Activated CD4-positive, alpha-beta T cell treated with anti-CD3 and anti-CD28 coated beads for 24 hours (primary cell): ENCODE results near the gene STAC.
"Not testable (repeated sequence)": the region's sequence is repeated elsewhere in the genome, so short reads cannot be mapped to it uniquely, and the experiment has no call there.

Experiments
- DNase-seq, 2 donors: peaks; one replicate each; pipeline ENCODE4 v3.0.0-alpha.2; 2020; ENCODE audit warnings: low read depth in 2 of 2

STAC gene

DNA sequence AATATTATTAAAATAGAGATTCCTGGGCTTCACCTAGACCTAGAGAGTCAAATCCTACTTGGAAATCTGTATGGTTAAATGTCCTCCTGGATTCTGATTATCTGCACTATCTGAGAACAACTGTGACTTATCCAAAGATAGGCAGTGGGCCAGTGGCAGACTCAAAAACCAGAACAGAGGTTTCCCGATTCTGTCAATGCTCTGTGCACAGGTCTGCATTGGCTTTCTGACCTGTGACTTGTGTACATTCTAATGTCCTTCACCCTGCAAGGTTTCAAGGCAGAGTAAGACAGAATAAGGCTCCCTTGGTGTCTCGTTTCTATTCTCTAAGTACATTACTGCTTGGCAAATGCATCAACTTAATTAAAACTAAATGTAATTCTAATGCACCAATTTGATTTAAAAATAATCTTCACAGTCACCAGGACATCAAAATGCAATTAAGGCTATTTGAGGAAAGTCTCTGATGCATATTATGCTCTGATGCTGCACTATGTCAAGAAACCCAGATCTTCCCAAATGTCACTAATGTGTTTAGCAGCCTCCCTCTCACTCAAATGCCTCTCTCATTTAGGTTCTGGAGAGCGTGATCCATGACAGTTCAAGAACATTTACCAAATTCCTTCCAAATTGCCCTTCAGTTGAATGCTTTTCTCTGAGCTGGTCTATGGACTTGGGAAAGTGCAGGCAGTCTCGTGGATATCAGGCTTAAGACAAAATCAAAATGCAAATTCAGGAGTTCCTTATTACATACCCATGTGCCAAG, 140.1 kb downstream of the STAC start:
- DNase-seq: no peak

DNA sequence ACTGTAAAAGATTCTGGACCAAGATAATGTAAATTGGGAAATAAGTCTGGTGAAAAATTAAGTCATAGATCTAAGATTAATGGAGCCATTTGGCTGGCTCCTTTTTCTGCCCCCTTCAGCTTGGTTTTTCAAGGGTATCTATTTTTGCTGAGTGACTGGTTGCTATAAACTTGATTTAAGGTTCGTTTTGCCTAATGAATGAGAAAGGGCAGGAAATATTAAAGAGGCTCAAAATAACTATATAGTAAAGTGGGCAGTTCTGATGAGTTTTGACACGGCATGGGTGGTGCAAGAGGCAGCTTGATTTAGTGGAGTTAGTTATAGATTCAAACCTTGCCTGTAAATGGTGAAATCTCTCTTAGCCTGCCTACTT, 140.7 kb downstream of the STAC start:
- DNase-seq: no peak

DNA sequence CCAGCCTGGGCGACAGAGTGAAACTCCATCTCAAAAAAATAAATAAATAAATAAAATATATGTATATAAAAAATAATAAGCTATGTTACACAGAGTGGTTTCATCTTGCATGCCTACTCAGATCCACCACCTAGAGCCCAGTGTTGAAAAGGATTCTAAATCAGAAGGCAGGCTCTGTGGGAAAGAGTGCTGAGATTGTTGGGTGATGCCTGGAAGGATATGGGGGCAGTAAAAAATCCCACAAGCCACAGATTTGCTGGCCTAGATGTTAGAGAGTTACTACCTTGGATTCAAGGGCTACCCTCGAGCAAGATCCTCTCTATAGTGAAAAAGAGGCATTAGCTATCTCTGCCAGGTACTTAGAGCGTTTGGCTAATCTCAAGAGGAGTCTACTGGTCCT, 144.3 kb downstream of the STAC start:
- DNase-seq: no peak

DNA sequence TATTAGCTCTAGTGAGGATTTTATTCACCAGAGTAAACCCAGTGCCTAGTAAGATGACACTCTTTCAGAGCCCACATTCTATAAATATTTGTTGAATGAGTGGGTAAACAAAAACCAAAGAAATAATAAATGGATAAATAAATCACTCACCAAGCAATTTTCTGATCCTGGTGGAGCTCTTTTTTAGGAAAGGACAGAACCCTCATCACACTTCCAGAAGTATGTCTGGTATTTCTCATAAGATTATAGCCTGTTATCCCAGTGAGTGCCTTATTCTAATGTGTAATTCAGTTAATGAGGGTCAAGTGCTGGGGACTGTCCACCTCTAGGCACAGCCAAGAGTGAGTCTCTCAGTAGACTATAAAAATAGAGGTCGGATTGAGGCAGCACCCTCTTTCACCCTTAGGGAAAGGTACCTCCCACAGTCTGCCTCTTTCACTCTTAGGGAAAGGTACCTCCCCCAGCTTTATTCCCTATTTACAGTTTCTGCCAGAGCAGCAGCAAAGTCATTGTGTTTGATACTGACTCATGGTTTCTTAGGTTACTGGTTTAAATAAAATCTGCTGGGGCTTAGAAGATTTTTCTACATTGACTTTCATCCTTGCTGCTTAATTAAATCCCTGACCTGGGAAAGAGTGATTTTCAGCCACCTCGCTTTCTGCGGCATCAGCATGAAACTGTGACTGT, 145.0 kb downstream of the STAC start:
- DNase-seq: no peak

DNA sequence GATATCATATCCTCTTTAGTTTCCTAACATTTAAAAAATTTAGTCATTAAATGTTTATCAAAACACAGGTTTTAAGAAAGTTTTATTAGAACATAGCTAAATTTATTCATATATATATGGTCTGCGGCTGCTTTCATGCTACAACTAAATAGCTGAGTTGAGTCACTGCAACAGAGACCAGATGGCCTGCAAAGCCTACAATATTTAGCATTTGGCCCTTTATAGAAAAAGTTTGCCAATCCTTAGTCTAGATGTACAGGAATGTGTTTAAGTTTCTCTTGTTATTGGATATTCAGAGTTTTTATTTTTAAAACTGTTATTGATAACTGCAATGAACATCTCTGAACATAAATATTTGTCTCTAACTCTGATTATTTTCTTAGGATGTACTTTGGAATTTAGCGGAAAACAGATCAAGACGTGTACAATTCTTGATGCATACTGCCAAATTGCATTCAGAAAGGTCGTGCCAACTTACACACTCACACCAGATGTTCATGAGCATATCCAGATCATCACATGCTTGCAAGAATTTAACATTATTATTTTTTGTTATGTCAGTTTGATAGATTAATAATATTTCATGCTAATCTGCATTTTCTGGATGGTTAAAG, 157.9 kb downstream of the STAC start:
- no peak for DNase-seq

DNA sequence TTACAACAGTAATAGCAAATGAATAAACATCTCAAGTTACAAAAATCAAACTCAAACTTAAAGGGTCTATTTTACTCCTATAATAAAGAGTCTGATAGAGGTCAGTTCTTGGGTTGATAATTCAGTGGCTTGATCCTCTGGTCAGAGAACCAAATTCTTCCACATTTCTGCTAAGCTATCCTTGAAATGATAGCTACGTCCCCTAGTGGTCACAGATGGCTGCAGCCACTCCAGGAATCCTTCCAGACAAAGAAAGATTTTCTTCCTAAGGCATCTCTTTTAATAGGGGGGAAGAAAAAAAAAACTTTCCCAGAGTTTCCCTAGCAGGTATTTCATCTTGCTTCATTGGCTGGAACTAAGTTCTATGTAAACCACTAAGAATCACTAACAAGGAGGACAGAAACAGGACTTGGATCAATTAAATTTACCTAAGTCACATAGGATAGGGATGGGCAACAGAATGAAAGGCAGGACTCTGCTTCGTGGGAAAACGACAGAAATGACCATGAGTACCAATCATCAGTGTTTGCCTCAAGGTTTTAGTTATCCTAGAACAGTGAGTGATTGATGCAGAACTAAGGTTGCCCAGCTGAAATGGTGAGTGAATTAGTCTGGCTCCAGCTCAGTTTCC, 160.7 kb downstream of the STAC start:
- no peak for DNase-seq

DNA sequence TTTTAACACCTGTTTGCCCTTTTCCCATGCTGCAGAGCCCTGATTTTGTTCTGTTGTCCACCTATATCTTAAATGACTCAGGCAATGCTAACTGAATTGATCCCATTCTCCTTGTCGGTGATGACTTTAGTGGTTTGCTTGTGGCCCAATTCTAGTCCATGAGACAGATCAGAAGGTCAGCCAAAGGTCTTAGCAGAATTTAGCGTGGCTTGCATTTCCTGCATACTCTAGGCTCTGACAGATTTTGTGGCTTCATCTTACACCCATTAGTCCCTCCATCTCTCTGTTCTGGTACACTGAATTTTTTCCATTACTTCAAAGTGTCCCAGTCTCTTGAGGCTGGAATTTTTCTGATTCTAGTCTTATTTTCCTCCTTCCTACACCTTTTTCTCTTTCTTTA, 161.9 kb downstream of the STAC start:
- no peak for DNase-seq

DNA sequence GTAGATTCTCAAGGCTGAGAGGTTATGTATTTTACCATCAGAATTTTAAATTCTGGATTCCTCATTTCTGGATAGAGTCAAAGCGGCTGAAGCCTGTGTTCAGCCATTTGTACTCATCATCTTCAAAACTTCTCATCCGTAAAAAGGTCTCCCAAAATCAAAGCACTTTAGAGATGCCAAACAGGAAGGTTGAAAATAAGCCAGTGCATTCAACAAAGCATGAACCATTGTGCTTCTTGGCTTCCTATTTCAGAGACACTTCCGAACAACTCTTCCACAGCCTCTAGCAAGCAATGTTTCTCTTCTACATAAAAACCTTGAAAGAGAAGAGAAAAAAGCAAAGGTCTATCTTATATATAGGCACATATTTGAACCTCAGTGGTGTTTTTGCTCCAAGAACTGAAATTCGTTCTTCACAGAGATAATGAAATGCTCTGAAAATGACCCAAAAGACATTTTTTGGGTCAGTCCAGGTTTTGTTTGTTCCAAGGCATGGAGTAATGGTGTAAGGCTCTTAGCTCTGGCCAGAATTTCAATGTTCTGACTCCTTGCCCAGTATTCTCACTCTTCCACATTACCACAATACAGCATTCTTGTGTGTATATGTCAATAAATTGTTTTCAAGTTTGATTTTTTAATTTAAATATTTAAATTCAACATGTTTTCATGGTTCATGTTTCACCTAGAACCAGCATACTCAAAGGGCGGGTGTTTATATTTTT, 163.1 kb downstream of the STAC start:
- DNase-seq: no peak

DNA sequence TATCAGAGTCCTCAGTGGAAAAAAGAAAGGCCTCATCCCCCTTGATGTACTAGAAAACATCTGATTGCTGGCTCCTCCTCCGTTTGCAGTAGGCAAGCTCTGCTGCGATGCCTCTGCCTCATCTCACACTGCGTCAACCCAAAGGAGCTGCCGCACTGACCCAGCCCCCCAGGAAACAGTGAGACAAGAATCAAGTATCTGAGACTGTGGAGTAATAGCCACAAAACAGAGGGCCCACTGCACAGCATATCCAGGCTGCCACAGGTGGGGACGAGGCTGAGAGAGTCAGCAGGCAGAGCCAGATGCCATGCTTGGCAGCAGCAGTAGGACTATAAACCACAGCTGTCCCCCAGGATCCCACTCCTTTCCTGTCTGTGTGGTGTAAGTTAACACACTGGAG, 165.9 kb downstream of the STAC start:
- DNase-seq: no peak

DNA sequence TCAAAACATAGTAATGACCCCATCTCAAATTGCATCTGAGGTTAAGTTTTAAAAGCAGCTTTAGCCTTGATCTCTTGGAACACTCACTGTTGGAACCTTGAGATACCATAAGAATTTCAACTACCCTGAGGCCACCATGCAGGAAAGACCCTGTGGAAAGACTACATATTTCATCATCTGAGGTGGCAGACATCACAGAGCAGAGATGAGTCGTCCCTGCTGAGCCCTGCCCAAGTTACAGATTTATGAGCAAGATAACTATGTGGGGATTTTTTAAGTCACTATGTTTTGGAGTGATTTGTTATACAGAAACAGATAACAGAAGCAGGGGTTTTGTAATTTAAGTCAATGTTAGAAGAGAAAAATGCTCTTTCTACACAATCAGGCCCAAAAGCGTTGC, 168.4 kb downstream of the STAC start:
- DNase-seq: no peak

DNA sequence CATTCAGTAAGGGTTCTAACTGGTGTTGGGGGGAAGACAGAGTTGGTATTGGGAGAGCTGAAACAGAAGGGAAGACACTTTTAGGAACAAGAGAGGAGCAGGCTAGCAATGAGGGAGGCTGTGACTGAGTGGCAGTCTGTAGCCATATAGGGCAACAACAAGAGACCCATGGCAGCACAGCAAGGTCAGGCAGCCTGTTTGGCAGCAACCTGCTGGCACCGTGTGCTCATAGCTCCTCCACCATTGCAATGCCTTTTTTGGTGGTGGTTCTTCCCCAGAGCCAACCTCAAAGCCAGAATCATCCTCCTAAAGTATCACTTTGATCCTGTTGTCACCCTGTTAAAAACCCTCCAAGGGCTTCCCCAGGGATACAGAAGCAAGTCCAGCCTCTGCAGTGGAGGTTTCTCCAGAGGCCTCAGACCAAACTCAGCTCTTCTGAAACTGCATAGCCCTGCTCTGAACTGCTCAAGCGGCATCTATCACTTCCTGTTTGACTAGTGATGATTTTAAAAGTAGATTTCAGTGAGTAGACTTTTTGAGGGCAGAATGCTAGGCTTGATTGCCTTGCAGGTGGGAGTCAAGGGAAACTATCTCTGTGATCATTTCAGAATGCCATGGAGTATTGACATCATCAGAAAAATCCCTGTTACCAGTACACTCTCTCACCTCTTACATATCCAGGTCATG, 176.9 kb downstream of the STAC start:
- no peak for DNase-seq

DNA sequence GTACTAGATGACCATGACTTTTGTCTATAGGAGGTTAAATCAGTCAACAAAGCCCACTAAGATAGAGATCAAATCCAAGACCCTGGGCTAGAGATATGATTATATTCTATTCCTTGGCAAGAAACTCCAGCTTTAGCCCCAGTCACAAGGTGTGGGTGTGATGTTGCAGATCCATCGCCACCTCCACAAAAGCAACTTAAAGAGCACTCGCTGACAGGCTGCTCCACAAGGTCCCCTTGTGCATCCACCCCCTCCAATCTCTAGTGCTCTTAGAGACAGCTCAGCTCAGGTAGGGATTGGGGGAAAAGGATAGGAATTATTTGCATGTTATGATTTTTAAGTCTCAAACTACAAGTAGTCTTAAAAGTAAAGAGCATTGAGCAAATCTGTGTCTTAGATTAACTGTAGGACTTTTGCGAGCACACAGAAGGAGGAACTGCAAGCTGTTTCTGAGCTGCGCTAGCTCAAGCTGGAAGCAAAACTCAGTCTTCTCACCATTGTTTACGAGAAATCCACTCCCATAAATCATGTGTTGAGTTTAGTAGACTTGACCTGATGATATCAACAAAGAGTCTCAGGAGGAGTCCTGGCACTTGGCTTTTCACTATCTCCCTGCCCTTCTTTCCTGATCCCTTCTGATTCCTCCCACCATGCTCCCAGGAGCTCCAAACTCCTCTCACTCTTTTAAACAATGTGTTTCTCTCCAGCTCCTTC, 177.6 kb downstream of the STAC start:
- no peak for DNase-seq

DNA sequence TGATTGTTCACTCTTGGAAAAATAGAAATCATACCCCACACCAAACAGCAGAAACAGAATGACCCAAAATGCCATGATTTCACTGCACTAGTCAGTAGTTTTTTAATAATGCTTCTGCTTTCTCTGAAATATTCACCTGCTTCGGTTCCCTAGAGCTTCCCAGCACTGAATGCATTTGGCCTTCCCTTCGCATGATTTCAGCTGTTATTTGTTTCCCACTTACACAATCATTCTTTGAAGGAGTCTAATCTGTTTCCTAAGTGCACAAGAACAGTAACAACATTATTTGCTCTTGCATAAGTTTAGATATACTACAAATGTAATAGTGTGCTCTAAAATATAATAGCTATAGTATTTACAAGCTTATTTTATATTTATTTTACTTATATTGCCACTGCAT, 178.7 kb downstream of the STAC start:
- DNase-seq: no peak

DNA sequence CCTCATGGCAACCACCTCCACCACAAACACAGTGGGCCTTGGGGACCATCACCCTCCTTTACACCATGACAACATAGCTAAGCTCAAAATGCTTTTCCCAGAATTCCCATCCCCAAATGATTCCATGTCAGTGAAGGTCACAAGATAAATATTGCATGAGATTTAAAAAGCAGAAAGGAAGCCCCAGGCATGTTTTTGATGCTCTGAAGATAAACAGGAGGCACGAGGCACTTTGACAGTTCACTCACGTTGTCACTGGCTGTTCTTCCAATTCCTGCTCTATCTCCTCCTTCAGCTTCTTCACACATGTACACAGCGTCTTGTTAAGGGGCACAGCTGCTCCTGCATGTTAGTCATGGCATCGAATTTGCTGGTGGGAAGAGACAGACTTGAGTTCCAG, 180.4 kb downstream of the STAC start:
- DNase-seq: no peak

DNA sequence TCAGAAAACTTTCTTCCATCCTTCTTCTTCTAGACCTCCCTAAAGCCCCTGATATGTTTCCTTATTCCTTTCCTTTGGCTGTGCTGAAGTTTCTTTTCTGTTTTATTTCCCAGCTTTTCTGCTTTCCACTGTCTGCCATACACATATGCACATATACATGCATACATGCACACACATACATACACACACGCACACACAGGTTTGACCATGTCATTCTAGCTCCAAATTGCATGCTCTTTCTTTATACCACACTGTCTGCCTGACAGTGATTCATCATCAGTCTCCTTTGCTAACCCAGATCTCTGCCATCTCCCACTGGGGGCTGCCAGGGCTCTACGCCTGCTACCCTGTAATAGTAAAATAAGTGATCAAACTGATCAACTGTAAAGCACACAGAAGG, 181.3 kb downstream of the STAC start:
- DNase-seq: no peak

DNA sequence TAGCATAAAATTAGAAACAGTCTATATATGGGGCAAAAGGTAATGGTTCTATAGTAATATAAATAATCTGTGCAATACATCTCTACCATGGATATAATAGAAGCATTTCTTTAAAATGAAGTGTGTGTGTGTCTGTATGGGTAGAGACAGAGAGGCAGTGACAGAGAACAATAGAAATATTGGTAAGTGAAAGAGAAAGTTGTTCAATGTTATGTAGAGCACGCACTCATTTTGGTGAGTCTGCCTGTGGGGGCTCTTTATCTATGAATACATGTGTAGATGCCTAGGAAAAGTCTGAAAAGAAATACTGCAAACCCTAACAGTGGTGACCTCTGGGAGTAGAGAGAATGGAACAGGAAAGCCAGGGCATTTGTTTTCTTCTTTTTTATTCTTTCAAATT, 182.6 kb downstream of the STAC start:
- no peak for DNase-seq

DNA sequence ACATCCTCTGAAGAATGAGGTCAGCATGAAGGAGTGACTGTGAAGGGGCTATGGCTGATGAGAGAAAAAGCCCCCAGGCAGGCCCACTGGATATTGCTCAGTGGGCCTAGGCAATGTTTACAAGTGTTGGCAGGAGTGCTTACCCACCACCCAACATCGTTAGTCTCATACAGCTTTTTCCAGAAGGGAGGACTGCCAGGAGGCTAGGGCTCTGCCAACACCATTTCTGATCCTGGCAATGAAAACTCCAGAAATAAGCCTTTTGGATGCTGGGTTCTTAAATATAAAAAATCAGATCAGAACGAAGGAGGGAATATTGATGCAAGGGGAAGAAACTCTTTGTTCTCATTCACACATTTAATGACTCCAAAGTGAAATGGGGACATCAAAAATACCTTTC, 194.9 kb downstream of the STAC start:
- no peak for DNase-seq

DNA sequence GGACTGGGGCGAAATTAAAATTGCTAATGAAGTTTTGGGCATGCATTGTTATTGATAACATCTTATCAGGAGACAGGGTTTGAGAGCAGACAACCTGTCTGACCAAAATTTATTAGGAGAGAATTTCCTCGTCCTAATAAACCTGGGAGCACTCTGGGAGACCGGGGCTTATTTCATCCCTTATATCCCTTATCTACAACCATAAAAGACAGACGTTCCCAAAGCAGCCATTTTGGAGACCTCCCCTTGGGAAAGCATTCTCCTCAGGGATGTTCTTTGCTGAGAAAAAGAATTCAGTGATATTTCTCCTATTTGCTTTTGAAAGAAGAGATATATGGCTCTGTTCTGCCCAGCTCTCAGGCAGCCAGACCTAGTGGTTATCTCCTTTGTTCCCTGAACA, 198.1 kb downstream of the STAC start:
- DNase-seq: not testable (repeated sequence)

DNA sequence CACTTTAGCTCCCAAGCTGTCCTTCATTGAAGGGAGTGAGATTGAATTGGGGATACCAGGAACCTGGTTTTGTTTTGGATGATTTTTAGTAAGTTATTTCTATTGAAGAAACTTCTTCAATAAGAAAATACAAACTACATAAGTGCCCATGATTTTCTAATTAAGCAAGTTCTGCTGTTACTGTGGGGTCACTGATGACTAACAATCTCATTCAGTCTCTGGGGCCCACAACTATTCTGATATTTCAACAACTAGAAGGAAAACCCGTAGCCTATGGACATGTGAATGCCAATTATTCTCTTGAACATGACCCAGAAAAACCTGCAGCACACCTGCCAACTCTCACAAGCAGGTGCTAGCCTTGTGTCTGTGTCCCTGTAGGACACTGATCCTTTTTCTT, 199.4 kb downstream of the STAC start:
- DNase-seq: no peak

DNA sequence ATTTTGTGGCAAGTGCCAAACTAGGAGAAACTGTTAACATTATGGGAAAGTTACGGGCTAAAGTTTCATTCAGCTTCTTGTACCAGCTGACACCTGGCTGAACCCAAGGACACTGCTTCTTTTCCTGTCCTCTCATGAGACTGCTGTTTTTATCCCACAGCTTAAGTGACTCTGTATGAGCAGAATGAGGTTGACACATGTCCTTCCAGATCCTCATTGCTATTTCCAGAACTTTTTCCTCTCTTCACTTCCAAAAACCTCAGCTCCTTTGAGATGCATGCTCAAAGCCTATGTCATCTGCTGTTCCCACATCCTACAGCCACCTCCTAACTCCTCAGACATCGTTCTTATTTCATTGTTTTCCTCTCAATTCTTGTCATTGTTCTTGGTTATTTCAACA, 200.4 kb downstream of the STAC start:
- DNase-seq: no peak

DNA sequence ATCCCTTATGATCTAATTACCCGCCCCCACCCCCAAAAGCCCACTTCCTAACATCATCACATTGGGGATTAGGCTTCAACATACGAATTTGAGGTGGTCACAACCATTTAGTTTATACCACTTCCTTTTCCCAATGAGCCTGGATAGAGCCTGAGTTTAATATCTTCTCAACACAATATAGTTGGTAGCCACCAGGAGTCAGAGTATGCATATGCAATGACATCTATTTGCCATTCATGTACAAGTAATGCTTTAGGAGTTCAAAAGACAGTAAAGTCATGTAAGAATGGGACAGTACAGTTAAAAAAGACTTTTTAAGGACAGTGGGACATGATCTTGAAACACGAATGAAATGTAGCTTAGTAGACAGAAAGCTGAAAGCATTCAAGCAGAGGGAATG, 211.7 kb downstream of the STAC start:
- DNase-seq: no peak
